NT2/D1 (cell line): ENCODE measurements around the gene TMED5.

Source experiments
- DNase-seq: peaks from one replicate; pipeline ENCODE4 v3.0.0-alpha.2; 2011; ENCODE audit warnings: low read depth, low spot score
- H3K27me3 ChIP-seq: 2 replicates; pipeline ENCODE4 v1.6.0; 2011; ENCODE audit warnings: mild to moderate bottlenecking; ENCODE audit not compliant: insufficient read length, insufficient read depth
- H3K36me3 ChIP-seq: 2 replicates; pipeline ENCODE4 v1.6.1; 2011; ENCODE audit warnings: mild to moderate bottlenecking, low read length, mixed read lengths; ENCODE audit not compliant: insufficient read depth, insufficient read length
- H3K4me1 ChIP-seq: 2 replicates; pipeline ENCODE4 v1.5.1; 2011; ENCODE audit not compliant: insufficient read depth, insufficient read length
- H3K4me3 ChIP-seq: 2 replicates; pipeline ENCODE4 v1.5.1; 2011; ENCODE audit warnings: low read depth; ENCODE audit not compliant: insufficient read length
- H3K9ac ChIP-seq: 2 replicates; pipeline ENCODE4 v1.6.0; 2011; ENCODE audit warnings: low read depth; ENCODE audit not compliant: insufficient read length
- H3K9me3 ChIP-seq: 2 replicates; pipeline ENCODE4 v1.5.1; 2011; ENCODE audit warnings: mild to moderate bottlenecking, low read length; ENCODE audit not compliant: insufficient read depth
- SUZ12 ChIP-seq: IDR thresholded peaks from 2 replicates; pipeline ENCODE4 v1.6.1; 2011; ENCODE audit not compliant: insufficient read length, insufficient read depth; ENCODE audit errors: extremely low read depth
- YY1 ChIP-seq: IDR thresholded peaks from 2 replicates; pipeline ENCODE4 v1.6.1; 2011; ENCODE audit not compliant: insufficient read length, insufficient read depth
- ZNF274 ChIP-seq: IDR thresholded peaks from 2 replicates; pipeline ENCODE4 v1.6.1; 2011; ENCODE audit warnings: mild to moderate bottlenecking, low read depth, low read length

TMED5 gene

DNA sequence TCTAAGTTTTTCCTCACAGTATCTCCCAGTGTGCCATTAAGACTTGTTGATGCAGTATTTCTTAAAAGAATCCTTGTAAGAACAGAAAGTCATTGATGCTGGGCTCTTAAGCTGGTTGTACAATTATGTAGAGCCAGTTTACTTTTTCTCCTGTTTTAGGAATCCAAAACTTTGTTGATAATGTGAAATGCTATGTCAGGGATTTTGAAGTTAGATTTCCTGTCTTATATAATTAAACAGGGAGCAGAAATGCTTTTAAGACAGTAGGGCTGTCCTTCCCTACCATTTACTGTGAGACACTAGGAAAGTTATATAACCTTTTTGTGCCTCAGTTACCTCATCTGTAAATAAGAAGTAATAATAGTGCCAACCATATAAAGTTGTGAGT lies 26.3 kb upstream of the TMED5 start:
- Histone ChIP-seq H3K36me3 (peaks cover 63% of the 10 kb centered on the region), H3K27me3 (no peaks in the 10 kb centered on the region)
- no peak for DNase-seq

GRCh38 chr1:93205892-93206566 lies 25.8 kb upstream of the TMED5 start:
- Histone ChIP-seq H3K4me3 (no peak overlapping the region), H3K9me3 (no peaks in the 10 kb centered on the region), H3K9ac (no peak overlapping the region), H3K4me1 (no peaks in the 10 kb centered on the region), H3K27me3 (no peaks in the 10 kb centered on the region), H3K36me3 (peaks cover 59% of the 10 kb centered on the region)
- TF ChIP-seq ZNF274 (no peak), YY1 (no peak), SUZ12 (no peak)
- DNase-seq: no peak

More for the DNA sequence above, 26.3 kb upstream of the TMED5 start:
- Histone ChIP-seq H3K9me3 (no peaks in the 10 kb centered on the region), H3K4me3 (no peak overlapping the region), H3K4me1 (no peaks in the 10 kb centered on the region), H3K9ac (no peak overlapping the region)
- TF ChIP-seq ZNF274: no peak
- TF ChIP-seq SUZ12: no peak
- TF ChIP-seq YY1: no peak

- H3K4me3 ChIP-seq: no peak overlapping the region
- TF ChIP-seq SUZ12 (no peak), ZNF274 (no peak), YY1 (no peak)
- no peak overlapping the region for H3K9ac ChIP-seq
- peaks cover 69% of the 10 kb centered on the region for H3K36me3 ChIP-seq
- H3K27me3 ChIP-seq: no peaks in the 10 kb centered on the region
- DNase-seq: no peak
- no peaks in the 10 kb centered on the region for H3K4me1 ChIP-seq
- no peaks in the 10 kb centered on the region for H3K9me3 ChIP-seq
Measured at GRCh38 chr1:93200714-93201113, 20.5 kb upstream of the TMED5 start.

DNA sequence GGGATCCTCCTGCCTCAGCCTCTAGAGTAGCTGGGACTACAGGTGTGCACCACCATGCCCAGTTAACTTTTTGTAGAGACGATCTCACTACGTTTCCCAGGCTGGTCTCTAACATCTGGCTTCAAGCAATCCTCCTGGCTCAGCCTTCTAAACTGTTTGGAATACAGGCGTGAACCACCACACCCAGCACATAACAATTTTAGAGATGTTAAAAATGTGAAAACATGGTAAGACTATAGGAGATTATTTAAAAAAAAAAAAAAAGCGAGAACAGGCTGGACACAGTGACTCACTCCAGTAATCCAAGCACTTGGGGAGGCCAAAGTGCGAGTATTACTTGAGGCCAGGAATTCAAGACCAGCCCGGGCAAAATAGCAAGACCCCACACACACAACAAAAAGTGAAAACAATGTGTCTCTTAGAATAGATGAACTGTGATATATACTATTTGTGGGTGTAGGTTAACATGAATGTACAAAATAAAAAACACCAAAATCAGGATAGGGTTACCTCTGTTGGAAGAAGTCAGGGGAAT lies 19.9 kb upstream of the TMED5 start:
- H3K4me3 ChIP-seq: no peak overlapping the region
- no peaks in the 10 kb centered on the region for H3K27me3 ChIP-seq
- peaks cover 69% of the 10 kb centered on the region for H3K36me3 ChIP-seq
- H3K4me1 ChIP-seq: no peaks in the 10 kb centered on the region
- H3K9ac ChIP-seq: no peak overlapping the region
- no peak for DNase-seq
- H3K9me3 ChIP-seq: no peaks in the 10 kb centered on the region
- TF ChIP-seq SUZ12 (no peak), ZNF274 (no peak), YY1 (no peak)

DNA sequence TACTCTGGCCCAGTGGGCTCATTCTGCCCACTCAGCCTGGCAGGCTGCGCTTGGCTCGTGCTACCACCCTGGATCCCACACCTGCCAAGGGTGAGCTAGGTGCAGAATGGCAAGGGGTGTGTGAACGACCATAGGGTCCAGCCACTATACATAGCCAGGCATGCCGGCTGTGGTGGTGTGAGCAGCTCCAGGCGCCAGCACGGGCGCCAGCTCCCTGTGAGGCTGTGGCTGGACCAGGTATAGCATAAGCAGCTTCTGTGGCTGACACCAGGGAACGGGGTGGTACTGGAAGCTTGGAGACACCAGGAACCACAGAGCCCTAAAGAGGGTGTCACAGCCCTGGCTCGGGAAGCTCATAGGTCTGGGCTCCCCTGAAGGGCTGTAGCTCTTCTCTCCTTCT lies 18.9 kb upstream of the TMED5 start:
- no peak for DNase-seq
- Histone ChIP-seq H3K9me3 (no peaks in the 10 kb centered on the region), H3K4me3 (no peak overlapping the region), H3K9ac (no peak overlapping the region), H3K4me1 (no peaks in the 10 kb centered on the region), H3K27me3 (no peaks in the 10 kb centered on the region), H3K36me3 (peaks cover 72% of the 10 kb centered on the region)
- TF ChIP-seq SUZ12: no peak
- no peak for TF ChIP-seq ZNF274
- TF ChIP-seq YY1: no peak

DNA sequence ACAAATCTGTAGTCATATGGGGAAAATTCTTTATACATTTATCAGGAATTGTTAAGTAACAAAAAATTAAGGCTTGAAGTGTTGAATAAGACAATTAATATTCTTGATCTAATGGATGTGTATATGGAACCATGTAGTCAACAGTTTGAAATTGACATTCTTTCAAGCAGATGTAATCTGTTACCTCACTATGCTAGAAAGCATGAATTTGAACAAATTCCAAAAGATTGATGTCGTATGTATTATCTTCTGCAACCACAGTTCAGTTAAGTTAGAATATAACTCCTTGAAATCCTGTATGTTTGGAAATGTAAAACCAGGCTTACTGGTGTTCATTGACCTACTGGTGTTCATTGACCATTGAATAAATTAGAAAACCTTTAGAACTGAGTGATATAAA lies 16.4 kb upstream of the TMED5 start:
- H3K36me3 ChIP-seq: peaks cover 68% of the 10 kb centered on the region
- H3K4me1 ChIP-seq: no peaks in the 10 kb centered on the region
- H3K9me3 ChIP-seq: no peaks in the 10 kb centered on the region
- TF ChIP-seq SUZ12 (no peak), YY1 (no peak), ZNF274 (no peak)
- no peak overlapping the region for H3K9ac ChIP-seq
- no peaks in the 10 kb centered on the region for H3K27me3 ChIP-seq
- DNase-seq: no peak
- H3K4me3 ChIP-seq: no peak overlapping the region

DNA sequence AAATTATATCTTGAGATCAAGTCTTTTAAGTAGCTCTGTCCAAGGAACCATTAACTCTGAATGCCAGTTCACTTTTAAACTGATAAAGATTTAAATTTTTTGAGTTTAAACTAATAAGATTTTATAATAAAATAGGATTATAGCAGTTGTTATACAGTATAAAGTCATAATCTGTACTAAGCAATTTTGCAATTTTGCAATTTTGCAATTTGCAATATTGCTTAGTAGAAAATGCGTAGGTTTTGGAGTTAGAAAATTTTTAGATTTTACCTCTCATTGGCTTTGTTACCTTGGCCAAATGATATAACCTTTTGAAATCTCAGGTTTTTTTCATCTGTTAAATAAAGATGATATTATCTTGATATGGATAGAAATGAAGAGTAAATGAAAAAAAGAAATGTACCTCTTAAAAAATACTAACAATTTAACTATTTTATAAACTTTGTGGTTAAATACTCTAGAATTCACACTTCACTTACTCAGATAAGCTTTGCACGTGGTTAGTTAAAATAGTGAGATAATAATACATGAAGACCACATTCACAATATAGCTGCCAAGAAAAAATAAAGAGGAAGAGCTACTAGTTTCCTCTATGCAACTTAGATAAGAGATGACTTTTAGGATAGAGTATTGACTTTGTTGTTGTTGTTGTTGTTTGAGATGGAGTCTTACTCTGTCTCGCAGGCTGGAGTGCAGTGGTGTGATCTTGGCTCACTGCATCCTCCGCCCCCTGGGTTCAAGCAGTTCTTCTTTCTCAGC lies 14.2 kb upstream of the TMED5 start:
- H3K9ac ChIP-seq: no peak overlapping the region
- DNase-seq: no peak
- no peaks in the 10 kb centered on the region for H3K27me3 ChIP-seq
- H3K9me3 ChIP-seq: no peaks in the 10 kb centered on the region
- no peak overlapping the region for H3K4me3 ChIP-seq
- H3K36me3 ChIP-seq: peaks cover 68% of the 10 kb centered on the region
- TF ChIP-seq YY1: no peak
- TF ChIP-seq ZNF274: no peak
- TF ChIP-seq SUZ12: no peak
- H3K4me1 ChIP-seq: no peaks in the 10 kb centered on the region
